Immature natural killer cell (primary cell): ENCODE measurements around the gene HTR4. TPM values are rescaled to one million over a fixed set of nuclear protein-coding genes. Genes with fewer than 3 reads are reported as not detected.
A peak's percentile ranks its signal among the peaks of the same experiment; 100 is the strongest.
"Not testable (repeated sequence)": the region's sequence is repeated elsewhere in the genome, so short reads cannot be mapped to it uniquely, and the experiment has no call there.

Source experiments
- DNase-seq, 3 donors: peaks; one replicate each; pipeline ENCODE4 v3.0.0; 2022; ENCODE audit warnings: mixed read lengths in 1 of 3
- H3K27ac Mint-ChIP-seq, 6 donors: one replicate each; pipeline ENCODE4 v1.8.0; 2020; ENCODE audit warnings: mixed read lengths in 6 of 6, mild to moderate bottlenecking in 5 of 6, inconsistent platforms in 4 of 6, moderate library complexity in 3 of 6
- H3K27me3 Mint-ChIP-seq, 3 donors: one replicate each; pipeline ENCODE4 v1.8.0; 2020 to 2021; ENCODE audit warnings: low read depth in 3 of 3, mild to moderate bottlenecking in 3 of 3, mixed read lengths in 3 of 3, moderate library complexity in 3 of 3, inconsistent platforms in 1 of 3
- H3K36me3 Mint-ChIP-seq, 3 donors: one replicate each; pipeline ENCODE4 v1.8.0; 2020; ENCODE audit warnings: mixed read lengths in 3 of 3, inconsistent platforms in 2 of 3, mild to moderate bottlenecking in 2 of 3
- H3K4me1 Mint-ChIP-seq, 2 donors: one replicate each; pipeline ENCODE4 v1.8.0; 2020; ENCODE audit warnings: inconsistent platforms in 2 of 2, mild to moderate bottlenecking in 2 of 2, mixed read lengths in 2 of 2, moderate library complexity in 1 of 2
- H3K4me3 Mint-ChIP-seq, 5 donors: one replicate each; pipeline ENCODE4 v1.8.0; 2020; ENCODE audit warnings: mild to moderate bottlenecking in 5 of 5, mixed read lengths in 5 of 5, inconsistent platforms in 3 of 5, moderate library complexity in 3 of 5
- H3K9me3 Mint-ChIP-seq, 6 donors: one replicate each; pipeline ENCODE4 v1.8.0; 2020; ENCODE audit warnings: mild to moderate bottlenecking in 6 of 6, mixed read lengths in 6 of 6, inconsistent platforms in 4 of 6, moderate library complexity in 3 of 6
- polyA plus RNA-seq, 3 donors: library from polyadenylated mRNA; unstranded; fragments of 300-500 nt; fragmentation: Illumina TruSeq; gene quantifications; one replicate each; pipeline ENCODE4 v1.2.3, GENCODE V29; 2021

The HTR4 gene
- polyA plus RNA-seq, 3 donors from 2014 or later, result not detected

DNA sequence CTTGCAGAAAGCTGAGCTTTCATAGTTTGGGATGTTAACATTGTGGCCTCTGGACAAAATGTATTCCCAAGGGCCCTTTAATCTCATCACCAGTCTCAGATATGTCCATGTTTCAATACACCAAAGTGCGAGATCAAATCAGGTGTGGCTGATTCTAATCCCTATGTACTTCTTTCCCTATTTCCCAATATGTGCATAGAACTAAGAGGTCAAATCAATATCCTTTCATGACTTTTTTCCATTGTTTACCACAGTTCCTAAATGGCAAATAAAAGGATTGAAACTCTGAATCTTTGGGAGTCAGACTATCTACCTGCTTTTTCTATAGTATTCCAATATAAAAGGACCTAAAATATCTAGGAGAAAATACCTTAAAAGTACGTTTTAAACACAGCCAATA lies 165.6 kb downstream of the HTR4 start:
- Mint-ChIP-seq H3K36me3 (no peaks in the 10 kb centered on the region), H3K27ac (no peak overlapping the region)
- no peak for DNase-seq

DNA sequence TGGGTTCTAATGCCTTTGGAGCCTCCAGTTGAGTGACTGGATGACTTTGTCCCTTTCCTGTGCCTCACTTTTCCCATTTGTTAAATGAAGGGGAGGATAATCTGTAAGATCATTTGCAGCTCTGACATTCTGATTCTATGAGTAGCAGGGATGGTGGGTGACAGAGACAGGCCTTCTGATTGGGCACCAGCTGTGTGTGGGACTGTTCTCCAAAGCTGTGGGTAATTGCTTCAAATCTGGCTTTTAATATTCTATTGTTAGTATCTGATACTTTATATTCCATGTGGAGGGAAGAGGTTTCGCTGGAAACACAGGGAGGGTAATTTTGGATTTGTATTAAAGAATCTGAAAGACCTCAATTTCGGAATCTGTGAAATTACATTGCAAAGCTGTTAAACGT lies 167.9 kb downstream of the HTR4 start:
- no peak overlapping the region for H3K27ac Mint-ChIP-seq
- H3K36me3 Mint-ChIP-seq, result no peaks in the 10 kb centered on the region
- peaks cover 0 to 6% of the 10 kb centered on the region in 2 donors for H3K4me1 Mint-ChIP-seq
- peaks cover 0 to 8% (median 3%) of the 10 kb centered on the region in 3 donors for H3K27me3 Mint-ChIP-seq
- H3K9me3 Mint-ChIP-seq, result no peaks in the 10 kb centered on the region
- no peak for DNase-seq
- no peak overlapping the region for H3K4me3 Mint-ChIP-seq

More for the DNA sequence above, 165.6 kb downstream of the HTR4 start:
- Mint-ChIP-seq H3K4me3 (no peak overlapping the region), H3K4me1 (no peaks in the 10 kb centered on the region), H3K9me3 (no peaks in the 10 kb centered on the region), H3K27me3 (peaks cover 0 to 8% (median 3%) of the 10 kb centered on the region in 3 donors)

DNA sequence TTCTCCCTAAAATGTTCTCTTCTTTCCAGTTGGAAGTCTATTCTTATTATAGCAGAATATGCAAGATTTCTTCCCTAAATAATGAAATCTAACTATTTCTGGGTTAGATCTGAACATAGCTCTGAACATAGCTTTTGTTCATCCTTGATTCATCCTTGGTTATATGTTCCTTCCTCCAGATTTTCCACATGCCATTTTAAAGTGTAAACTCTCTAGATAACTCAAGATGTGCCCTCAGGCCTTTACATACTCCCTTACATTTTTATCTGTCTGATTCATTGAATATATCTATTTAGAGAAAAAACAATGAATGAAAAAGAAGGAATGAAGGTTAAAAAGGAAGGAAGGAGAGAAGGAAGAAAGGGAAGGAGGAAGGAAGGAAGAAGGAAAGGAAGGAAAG lies 169.7 kb downstream of the HTR4 start:
- peaks cover 0 to 8% (median 3%) of the 10 kb centered on the region in 3 donors for H3K27me3 Mint-ChIP-seq

DNA sequence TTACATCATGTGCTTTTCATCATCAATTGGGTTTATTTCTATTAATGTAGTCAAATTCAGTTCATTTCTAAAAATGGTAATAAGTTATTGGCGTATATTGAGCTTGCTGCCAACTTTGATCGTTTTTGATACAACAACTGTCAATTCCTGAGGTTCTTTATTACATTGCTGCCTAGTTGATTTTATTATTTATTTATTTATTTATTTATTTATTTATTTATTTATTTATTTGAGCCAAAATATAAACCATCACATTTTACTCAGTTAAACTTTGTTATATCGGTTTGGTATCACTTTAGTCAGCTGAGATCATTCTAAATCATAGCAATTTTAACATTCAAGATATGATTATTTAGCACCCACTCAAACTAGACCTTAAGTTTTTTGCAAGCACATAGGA lies 170.6 kb downstream of the HTR4 start:
- Mint-ChIP-seq H3K9me3 (no peaks in the 10 kb centered on the region), H3K27me3 (peaks cover 0 to 8% (median 2%) of the 10 kb centered on the region in 3 donors), H3K4me3 (no peak overlapping the region), H3K4me1 (peaks cover 0 to 6% of the 10 kb centered on the region in 2 donors), H3K27ac (no peak overlapping the region), H3K36me3 (no peaks in the 10 kb centered on the region)
- DNase-seq, result no peak

More for the DNA sequence above, 169.7 kb downstream of the HTR4 start:
- peaks cover 0 to 6% of the 10 kb centered on the region in 2 donors for H3K4me1 Mint-ChIP-seq
- H3K36me3 Mint-ChIP-seq, result no peaks in the 10 kb centered on the region
- no peak overlapping the region for H3K4me3 Mint-ChIP-seq
- no peak for DNase-seq
- no peaks in the 10 kb centered on the region for H3K9me3 Mint-ChIP-seq
- no peak overlapping the region for H3K27ac Mint-ChIP-seq

DNA sequence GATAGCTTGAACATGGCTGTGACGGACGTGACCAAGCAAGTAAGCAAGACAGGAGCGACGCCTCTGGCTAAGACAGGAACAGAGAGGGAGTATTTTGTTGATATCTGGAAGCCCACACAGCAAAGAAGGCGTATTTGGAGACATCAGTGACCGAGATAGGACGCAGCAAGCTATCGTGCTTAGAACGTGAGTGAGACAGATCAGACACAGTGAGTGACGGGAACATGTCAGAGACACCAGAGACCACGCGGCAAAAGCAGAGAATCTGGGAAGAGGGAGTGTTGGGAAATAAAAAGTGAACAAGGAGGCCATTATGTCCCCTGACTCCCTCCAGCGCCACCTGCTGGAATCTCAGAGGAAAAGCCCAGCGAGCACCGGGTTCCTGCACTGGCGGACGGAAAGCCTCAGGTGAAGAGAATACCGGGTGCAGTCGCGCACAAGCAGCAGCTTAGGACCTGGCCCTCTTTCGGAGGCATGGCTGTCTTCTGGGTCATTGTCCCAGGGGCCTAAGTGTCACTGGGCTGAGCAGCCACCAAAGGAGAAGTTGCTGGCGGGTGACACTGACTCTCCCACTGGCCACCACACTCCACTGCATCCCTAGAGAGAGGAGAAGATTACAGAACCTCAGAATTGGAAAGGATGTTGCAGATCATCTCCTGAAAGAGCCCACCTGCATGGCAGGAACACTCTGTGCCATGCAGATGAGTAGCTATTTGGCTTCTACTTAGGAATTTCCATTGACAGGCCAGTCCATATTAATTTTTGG lies 171.4 kb downstream of the HTR4 start:
- Mint-ChIP-seq H3K9me3 (no peaks in the 10 kb centered on the region), H3K4me1 (peaks cover 0 to 6% of the 10 kb centered on the region in 2 donors), H3K4me3 (no peak overlapping the region)

DNA sequence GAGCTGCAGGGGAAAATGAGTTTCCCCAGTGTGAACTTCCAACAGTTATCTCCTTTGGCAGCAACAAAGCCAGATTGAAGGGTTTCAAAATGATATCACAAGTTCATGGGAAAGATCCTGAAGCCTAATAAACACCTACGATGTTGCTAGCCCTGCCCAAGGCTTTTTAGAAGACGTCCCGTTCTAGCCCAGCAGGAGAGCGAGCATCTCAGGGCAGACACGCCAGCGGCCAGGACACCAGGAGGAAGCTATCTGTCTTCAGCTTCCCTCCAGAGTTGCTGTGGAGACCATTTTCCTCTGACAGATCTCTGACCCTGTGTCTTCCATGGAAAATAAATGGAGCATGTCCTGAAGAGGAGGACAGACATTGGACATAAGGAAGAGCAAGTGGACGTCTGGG lies 172.1 kb downstream of the HTR4 start:
- no peak overlapping the region for H3K27ac Mint-ChIP-seq
- H3K9me3 Mint-ChIP-seq, result no peaks in the 10 kb centered on the region
- H3K27me3 Mint-ChIP-seq, result peaks cover 0 to 7% (median 2%) of the 10 kb centered on the region in 3 donors
- no peak overlapping the region for H3K4me3 Mint-ChIP-seq
- H3K4me1 Mint-ChIP-seq, result peaks cover 0 to 6% of the 10 kb centered on the region in 2 donors
- H3K36me3 Mint-ChIP-seq, result no peaks in the 10 kb centered on the region
- no peak for DNase-seq

More for the DNA sequence above, 171.4 kb downstream of the HTR4 start:
- no peak overlapping the region for H3K27ac Mint-ChIP-seq
- peak; percentile 21 to 38 (median 30) for DNase-seq
- no peaks in the 10 kb centered on the region for H3K36me3 Mint-ChIP-seq
- H3K27me3 Mint-ChIP-seq, result peaks cover 0 to 10% (median 2%) of the 10 kb centered on the region in 3 donors

DNA sequence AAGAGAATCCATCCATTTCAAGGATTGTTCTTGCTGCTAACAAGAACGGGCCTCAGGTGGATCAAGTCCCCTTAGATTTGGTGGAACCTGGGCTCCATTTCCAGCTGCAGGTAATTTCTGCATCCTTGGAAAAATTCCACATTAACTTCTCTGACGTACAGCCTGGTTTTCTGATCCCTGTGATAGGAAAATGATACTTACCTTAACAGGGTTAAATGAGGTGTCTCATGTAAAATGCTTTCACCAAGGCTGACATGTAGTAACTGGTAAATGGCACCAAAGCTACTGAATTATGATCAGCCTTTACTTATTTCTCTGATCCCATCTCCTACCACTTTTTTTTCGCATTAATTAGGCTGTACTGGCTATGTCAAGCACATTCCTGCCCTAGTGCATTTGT lies 176.9 kb downstream of the HTR4 start:
- no peaks in the 10 kb centered on the region for H3K36me3 Mint-ChIP-seq
- H3K27ac Mint-ChIP-seq, result no peak overlapping the region
- H3K27me3 Mint-ChIP-seq, result peaks cover 0 to 6% (median 1%) of the 10 kb centered on the region in 3 donors
- no peaks in the 10 kb centered on the region for H3K9me3 Mint-ChIP-seq
- H3K4me3 Mint-ChIP-seq, result no peak overlapping the region
- H3K4me1 Mint-ChIP-seq, result peaks cover 0 to 1% of the 10 kb centered on the region in 2 donors
- DNase-seq, result no peak

DNA sequence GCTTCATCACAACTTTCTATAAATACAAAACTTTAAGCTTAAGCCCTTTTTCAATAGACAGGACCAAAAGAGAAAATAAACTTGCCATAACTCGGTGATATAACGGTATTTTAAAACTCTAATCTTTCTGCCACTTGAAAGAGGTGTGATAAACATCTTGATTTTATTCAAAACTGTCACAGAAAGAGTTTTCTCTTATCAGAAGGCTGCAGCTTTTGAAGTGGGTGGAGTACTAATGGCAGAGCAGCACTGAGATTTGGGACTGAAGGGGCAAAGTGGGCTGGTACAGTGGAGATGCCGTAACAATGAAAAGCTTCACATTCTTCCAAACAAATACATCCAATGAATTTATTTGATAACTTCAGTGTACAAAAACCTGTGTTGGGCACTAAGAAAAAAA lies 178.0 kb downstream of the HTR4 start:
- Mint-ChIP-seq H3K36me3 (no peaks in the 10 kb centered on the region), H3K4me1 (no peaks in the 10 kb centered on the region), H3K9me3 (no peaks in the 10 kb centered on the region), H3K4me3 (no peak overlapping the region), H3K27ac (no peak overlapping the region), H3K27me3 (peaks cover 0 to 6% (median 2%) of the 10 kb centered on the region in 3 donors)
- DNase-seq, result no peak

DNA sequence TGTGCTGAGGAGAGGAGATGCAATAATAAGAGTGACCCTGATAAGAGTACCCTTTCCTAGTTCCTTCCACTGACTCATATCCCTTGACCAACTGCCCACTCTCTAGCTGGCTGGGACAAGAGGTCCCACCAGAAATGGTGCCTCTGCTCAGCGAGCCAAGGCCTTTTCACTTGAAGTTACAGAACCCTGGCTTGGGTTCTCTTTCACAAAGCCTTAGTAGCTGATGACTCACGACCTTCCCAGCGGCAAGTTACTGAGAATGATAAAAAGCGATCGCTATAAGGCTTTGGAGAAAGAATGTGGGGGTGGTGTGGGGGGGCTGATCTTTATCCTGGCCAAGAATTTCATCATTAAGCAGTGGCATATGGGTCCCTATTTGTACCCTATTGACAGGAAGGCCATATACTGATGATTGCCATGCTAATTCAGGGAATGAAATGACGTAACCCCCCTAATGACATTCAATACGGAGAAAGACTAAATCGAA lies 180.3 kb downstream of the HTR4 start:
- Mint-ChIP-seq H3K27ac (no peak overlapping the region), H3K4me3 (no peak overlapping the region), H3K9me3 (no peaks in the 10 kb centered on the region), H3K4me1 (no peaks in the 10 kb centered on the region), H3K36me3 (no peaks in the 10 kb centered on the region), H3K27me3 (peaks cover 0 to 6% (median 2%) of the 10 kb centered on the region in 3 donors)
- no peak for DNase-seq

DNA sequence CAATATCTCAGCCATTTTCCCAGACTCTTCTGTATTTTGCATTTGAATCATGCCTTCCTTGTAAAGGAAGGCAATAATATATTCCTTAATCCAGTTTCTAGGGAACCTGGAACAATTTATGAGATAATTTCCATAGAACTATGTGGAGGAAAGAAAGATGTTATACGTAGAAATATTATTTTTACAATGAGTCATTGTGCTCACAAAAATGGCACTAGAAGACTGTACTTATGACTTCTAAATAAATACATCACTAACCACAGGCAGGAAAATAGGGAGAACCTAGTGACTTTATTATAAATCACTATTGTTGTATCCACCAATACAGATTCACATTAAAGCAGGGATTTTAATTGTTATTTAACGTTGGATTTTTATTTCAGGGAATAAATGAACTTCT lies 182.9 kb downstream of the HTR4 start:
- H3K9me3 Mint-ChIP-seq, result no peaks in the 10 kb centered on the region
- no peaks in the 10 kb centered on the region for H3K36me3 Mint-ChIP-seq
- peaks cover 0 to 2% (median 2%) of the 10 kb centered on the region in 3 donors for H3K27me3 Mint-ChIP-seq
- no peak overlapping the region for H3K27ac Mint-ChIP-seq
- no peak for DNase-seq
- no peak overlapping the region for H3K4me3 Mint-ChIP-seq
- H3K4me1 Mint-ChIP-seq, result no peaks in the 10 kb centered on the region

DNA sequence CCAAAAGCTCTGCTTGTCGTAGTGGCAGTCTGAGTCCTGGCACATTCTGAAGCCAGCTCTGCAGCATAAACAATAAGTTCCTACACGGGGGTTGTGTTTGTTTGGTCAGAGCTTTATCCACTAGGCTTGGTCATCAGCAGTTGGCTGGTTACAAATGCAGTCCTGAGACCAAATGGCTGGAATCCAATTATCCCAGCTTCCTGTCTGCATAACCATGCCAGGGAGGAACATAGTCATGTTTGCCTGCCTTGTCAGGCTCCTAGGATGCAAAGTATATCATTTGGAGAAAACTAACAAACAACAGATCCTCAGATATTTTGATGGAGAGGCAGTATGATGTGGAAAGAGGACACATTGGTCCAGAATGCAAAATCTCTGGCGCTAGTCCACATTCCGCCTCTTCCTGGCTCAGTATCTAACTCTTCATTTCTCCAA lies 184.8 kb downstream of the HTR4 start:
- no peak overlapping the region for H3K4me3 Mint-ChIP-seq
- H3K27me3 Mint-ChIP-seq, result peaks cover 0 to 2% (median 2%) of the 10 kb centered on the region in 3 donors
- H3K9me3 Mint-ChIP-seq, result no peaks in the 10 kb centered on the region
- no peak overlapping the region for H3K27ac Mint-ChIP-seq
- no peaks in the 10 kb centered on the region for H3K4me1 Mint-ChIP-seq
- DNase-seq, result no peak
- H3K36me3 Mint-ChIP-seq, result no peaks in the 10 kb centered on the region

DNA sequence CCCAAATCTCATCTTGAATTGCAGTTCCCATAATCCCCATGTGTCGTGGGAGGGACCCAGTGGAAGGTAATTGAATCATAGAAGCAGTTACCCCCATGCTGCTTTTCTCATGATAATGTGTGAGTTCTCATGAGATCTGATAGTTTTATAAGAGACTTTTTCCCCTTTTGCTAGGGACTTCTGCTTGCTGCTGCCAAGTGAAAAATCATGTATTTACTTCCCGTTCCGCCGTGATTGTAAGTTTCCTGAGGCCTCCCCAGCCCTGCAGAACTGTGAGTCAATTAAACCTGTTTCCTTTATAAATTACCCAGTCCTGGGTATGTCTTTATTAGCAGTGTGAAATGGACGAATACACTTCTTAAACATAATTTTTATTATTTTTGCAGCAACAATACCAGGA lies 185.6 kb downstream of the HTR4 start:
- not testable (repeated sequence) for H3K27ac Mint-ChIP-seq, H3K27me3 Mint-ChIP-seq, H3K9me3 Mint-ChIP-seq, DNase-seq, H3K4me3 Mint-ChIP-seq, H3K36me3 Mint-ChIP-seq, H3K4me1 Mint-ChIP-seq

DNA sequence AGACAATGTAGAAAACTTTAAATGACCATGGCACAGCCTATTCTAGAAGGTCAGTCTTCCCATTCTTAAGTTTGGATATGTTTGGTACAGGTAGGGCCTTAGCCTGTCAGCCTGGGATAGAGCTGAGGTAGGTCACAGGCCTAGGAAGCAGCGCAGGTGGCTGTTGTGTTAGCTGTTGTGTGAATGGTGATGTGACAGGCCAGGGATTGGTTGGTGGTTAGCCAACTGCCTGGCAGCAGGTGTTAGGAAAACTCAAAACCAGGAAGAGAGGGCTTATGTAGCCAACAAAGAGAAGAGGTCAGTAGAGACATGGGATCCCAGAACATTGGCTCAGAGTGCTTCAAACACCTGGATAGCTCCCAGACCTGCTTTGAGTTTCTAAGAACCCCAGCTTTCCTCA lies 186.4 kb downstream of the HTR4 start:
- peaks cover 0 to 3% (median 2%) of the 10 kb centered on the region in 3 donors for H3K27me3 Mint-ChIP-seq
- H3K4me1 Mint-ChIP-seq, result no peaks in the 10 kb centered on the region
- H3K36me3 Mint-ChIP-seq, result no peaks in the 10 kb centered on the region
- H3K4me3 Mint-ChIP-seq, result no peak overlapping the region
- no peaks in the 10 kb centered on the region for H3K9me3 Mint-ChIP-seq
- no peak overlapping the region for H3K27ac Mint-ChIP-seq
- DNase-seq, result no peak

DNA sequence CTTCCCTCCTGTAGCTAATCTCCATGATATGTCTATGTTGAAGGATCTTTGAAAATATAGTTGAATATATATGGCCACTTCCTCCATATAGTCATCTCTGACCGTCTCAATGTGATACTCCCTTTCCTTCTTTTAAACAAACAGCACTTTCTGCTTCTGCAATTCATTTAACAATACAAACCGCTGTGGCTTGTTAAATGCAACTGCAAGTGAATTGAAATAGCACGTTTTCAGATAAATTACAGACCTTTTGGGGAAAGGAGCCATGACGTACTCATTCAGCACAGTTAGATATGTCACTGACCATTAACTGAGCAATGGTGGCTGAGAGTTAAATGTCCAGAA lies 188.1 kb downstream of the HTR4 start:
- H3K4me1 Mint-ChIP-seq, result no peaks in the 10 kb centered on the region
- no peak for DNase-seq

More for the DNA sequence above, 188.1 kb downstream of the HTR4 start:
- Mint-ChIP-seq H3K4me3 (no peak overlapping the region), H3K27me3 (peaks cover 0 to 5% (median 2%) of the 10 kb centered on the region in 3 donors), H3K27ac (no peak overlapping the region), H3K36me3 (no peaks in the 10 kb centered on the region), H3K9me3 (no peaks in the 10 kb centered on the region)
